ENCODE results near the gene PRRC2B.

Gene PRRC2B

GRCh38 chr9:131409458-131409992 is 15.6 kb downstream of the PRRC2B start:
- no peak for DNase-seq (ENCODE audit: low read depth)

- no peak for DNase-seq (ENCODE audit: low read depth)
Observed at GRCh38 chr9:131410044-131410491, 16.2 kb downstream of the PRRC2B start.

- no peak for DNase-seq (ENCODE audit: low read depth)
Observed at GRCh38 chr9:131411719-131412681, 18.1 kb downstream of the PRRC2B start.

GRCh38 chr9:131416509-131416908 is 22.6 kb downstream of the PRRC2B start:
- no peak for DNase-seq (ENCODE audit: low read depth)

GRCh38 chr9:131417264-131418142 is 23.6 kb downstream of the PRRC2B start:
- DNase-seq (ENCODE audit: low read depth): no peak

- DNase-seq (ENCODE audit: low read depth): peak; percentile 27
Observed at GRCh38 chr9:131418143-131419025, 24.5 kb downstream of the PRRC2B start.

- peak; percentile 50 for DNase-seq (ENCODE audit: low read depth)
Observed at GRCh38 chr9:131419026-131419614, 25.2 kb downstream of the PRRC2B start.

- no peak for DNase-seq (ENCODE audit: low read depth)
Observed at GRCh38 chr9:131419716-131420115, 25.8 kb downstream of the PRRC2B start.

- DNase-seq (ENCODE audit: low read depth): peak; percentile 49
Observed at GRCh38 chr9:131420980-131421624, 27.2 kb downstream of the PRRC2B start.

- DNase-seq (ENCODE audit: low read depth): no peak
Observed at GRCh38 chr9:131421691-131422090, 27.8 kb downstream of the PRRC2B start.

- DNase-seq (ENCODE audit: low read depth): peak; percentile 53
Observed at GRCh38 chr9:131422241-131422792, 28.4 kb downstream of the PRRC2B start.

GRCh38 chr9:131423171-131423581 is 29.3 kb downstream of the PRRC2B start:
- DNase-seq (ENCODE audit: low read depth): peak; percentile 93

- no peak for DNase-seq (ENCODE audit: low read depth)
Observed at GRCh38 chr9:131426545-131426944, 32.7 kb downstream of the PRRC2B start.

GRCh38 chr9:131429121-131430012 is 35.5 kb downstream of the PRRC2B start:
- DNase-seq (ENCODE audit: low read depth): no peak

GRCh38 chr9:131432050-131432449 is 38.2 kb downstream of the PRRC2B start:
- DNase-seq (ENCODE audit: low read depth): no peak

- DNase-seq (ENCODE audit: low read depth): peak; percentile 90
Observed at GRCh38 chr9:131432597-131433301, 38.9 kb downstream of the PRRC2B start.

GRCh38 chr9:131433302-131433854 is 39.5 kb downstream of the PRRC2B start:
- DNase-seq (ENCODE audit: low read depth): no peak

GRCh38 chr9:131434673-131435072 is 40.8 kb downstream of the PRRC2B start:
- no peak for DNase-seq (ENCODE audit: low read depth)
